PC-3 (cell line): Measurements from ENCODE around the gene PLA2G2E. TPM values are rescaled to one million over a fixed set of nuclear protein-coding genes. Genes with fewer than 3 reads are reported as not detected.

ENCODE experiments used
- ATAC-seq: fragments of 200-7000 bp; cut with Tn5 transposase; 2 replicates; pipeline ENCODE4 v1.9.1; 2020; ENCODE audit warnings: mild to moderate bottlenecking, moderate library complexity
- BruUV-seq: library from RNA; stranded (reverse); fragments of 400-500 nt; replicated peaks from 2 replicates; lab custom pipeline; 2021; lab: Mats Ljungman, UMichigan
- CTCF ChIA-PET: fragments of 300-600 bp; sonication (Branson Sonifier 250); formaldehyde crosslinking; loops from one replicate; lab custom pipeline; 2022; ENCODE audit warnings: antibody characterized with exemption; lab: Charles Lee
- POLR2A ChIA-PET: fragments of 300-600 bp; sonication (Branson Sonifier 250); formaldehyde crosslinking; loops from one replicate; lab custom pipeline; 2022; ENCODE audit warnings: antibody characterized with exemption; ENCODE audit not compliant: unreplicated experiment; lab: Charles Lee
- DNase-seq: peaks from one replicate; pipeline ENCODE4 v3.0.0-alpha.2; 2015
- H2AFZ ChIP-seq: fragments of 300-600 bp; sonication (generic); 2 replicates; pipeline ENCODE4 v1.6.0; 2016; ENCODE audit warnings: antibody characterized with exemption, low read length
- H3F3A ChIP-seq: fragments of 300-600 bp; sonication (generic); one replicate; pipeline ENCODE4 v1.6.0; 2017; ENCODE audit warnings: antibody characterized with exemption, low read length, control low read depth, mild to moderate bottlenecking; ENCODE audit not compliant: unreplicated experiment
- H3K27ac ChIP-seq: fragments of 300-600 bp; sonication (generic); 2 replicates; pipeline ENCODE4 v1.5.1; 2016; ENCODE audit warnings: mild to moderate bottlenecking, low read length
- H3K27me3 ChIP-seq: fragments of 300-600 bp; sonication (generic); 2 replicates; pipeline ENCODE4 v1.6.1; 2016; ENCODE audit warnings: low read length, mixed read lengths
- H3K36me3 ChIP-seq: fragments of 300-600 bp; sonication (generic); 2 replicates; pipeline ENCODE4 v1.6.1; 2016; ENCODE audit warnings: low read depth, mixed run types, low read length, mixed read lengths
- H3K4me1 ChIP-seq: fragments of 300-600 bp; sonication (generic); 2 replicates; pipeline ENCODE4 v1.5.1; 2016; ENCODE audit warnings: low read length; ENCODE audit not compliant: insufficient read depth
- H3K4me2 ChIP-seq: fragments of 300-600 bp; sonication (generic); 2 replicates; pipeline ENCODE4 v1.6.0; 2016; ENCODE audit warnings: low read length
- H3K4me3 ChIP-seq: fragments of 300-600 bp; sonication (generic); 2 replicates; pipeline ENCODE4 v1.5.1; 2016; ENCODE audit warnings: mild to moderate bottlenecking, low read length, mixed read lengths
- H3K79me2 ChIP-seq: fragments of 300-600 bp; sonication (generic); 2 replicates; pipeline ENCODE4 v1.6.1; 2017; ENCODE audit warnings: low read length, mixed read lengths
- H3K9ac ChIP-seq: fragments of 300-600 bp; sonication (generic); 2 replicates; pipeline ENCODE4 v1.6.0; 2016; ENCODE audit warnings: mild to moderate bottlenecking, low read length
- H3K9me2 ChIP-seq: fragments of 300-600 bp; sonication (generic); replicated peaks from 2 replicates; pipeline ENCODE4 v1.6.1; 2016; ENCODE audit warnings: mixed run types, low read length, mixed read lengths
- H3K9me3 ChIP-seq: fragments of 300-600 bp; sonication (generic); 2 replicates; pipeline ENCODE4 v1.6.1; 2016; ENCODE audit warnings: low read length, mixed read lengths
- H4K20me1 ChIP-seq: fragments of 300-600 bp; sonication (generic); 2 replicates; pipeline ENCODE4 v1.6.1; 2016; ENCODE audit warnings: low read length, mixed read lengths
- EZH2 ChIP-seq: fragments of 300-600 bp; sonication (generic); IDR thresholded peaks from one replicate; pipeline ENCODE4 v1.6.1; 2017; ENCODE audit warnings: antibody characterized with exemption, mild to moderate bottlenecking, low read length; ENCODE audit not compliant: unreplicated experiment
- EZH2phosphoT487 ChIP-seq: fragments of 300-600 bp; sonication (generic); IDR thresholded peaks from 2 replicates; pipeline ENCODE4 v1.6.1; 2018; ENCODE audit warnings: mild to moderate bottlenecking, antibody characterized with exemption, low read length, borderline replicate concordance
- intact Hi-C: fragments of 100-400 bp; cut with micrococcal nuclease; formaldehyde crosslinking; loops from 2 replicates; pipeline ENCODE4 v1.9.0; 2023
- total RNA-seq: library from RNA; depleted of rRNA; stranded (reverse); fragments of >200 nt; gene quantifications from 2 replicates; pipeline ENCODE4 v1.2.3, GENCODE V29; 2014
- TF ChIP-seq, protein P1 (sequence below): fragments of 300-600 bp; sonication (generic); conservative IDR thresholded peaks from 2 replicates; pipeline ENCODE4 v1.5.1; 2017; ENCODE audit warnings: antibody characterized with exemption, low read depth, mild to moderate bottlenecking, low read length

Gene PLA2G2E
- total RNA-seq, 1 experiment from 2014 or later, result not detected

DNA sequence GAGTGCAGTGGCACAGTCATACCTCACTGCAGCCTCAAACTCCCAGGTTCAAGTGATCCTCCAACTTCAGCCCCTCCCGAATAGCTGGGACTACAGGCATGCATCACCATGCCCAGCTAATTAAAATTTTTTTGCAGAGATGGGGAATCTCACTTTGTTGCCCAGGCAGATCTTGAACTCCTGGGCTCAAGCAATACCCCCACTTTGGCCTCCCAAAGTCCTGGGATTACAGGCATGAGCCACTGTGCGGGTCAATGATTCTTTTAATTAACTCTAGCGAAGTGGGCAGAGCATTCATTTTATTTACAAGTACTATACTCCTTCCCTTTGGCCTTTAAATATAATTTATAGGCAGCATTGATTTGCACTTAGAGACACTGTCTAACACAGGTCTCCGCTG lies 43.8 kb downstream of the PLA2G2E start:
- H3K9me3 ChIP-seq, result no peaks in the 10 kb centered on the region
- ChIA-PET CTCF (interaction anchor here (0.6 kb wide), 2 partner anchors 95 to 175 kb away, joined by 3 to 4 read pairs; no protein-coding TSS in a partner anchor), POLR2A (interaction anchor here (0.9 kb wide), 1 partner anchor 40 kb away, joined by 4 read pairs; no protein-coding TSS in a partner anchor)
- no peaks in the 10 kb centered on the region for H3K27me3 ChIP-seq
- no peak overlapping the region for H3K9ac ChIP-seq
- TF ChIP-seq EZH2phosphoT487 (no peak), EZH2 (no peak)
- TF ChIP-seq, protein P1, sequence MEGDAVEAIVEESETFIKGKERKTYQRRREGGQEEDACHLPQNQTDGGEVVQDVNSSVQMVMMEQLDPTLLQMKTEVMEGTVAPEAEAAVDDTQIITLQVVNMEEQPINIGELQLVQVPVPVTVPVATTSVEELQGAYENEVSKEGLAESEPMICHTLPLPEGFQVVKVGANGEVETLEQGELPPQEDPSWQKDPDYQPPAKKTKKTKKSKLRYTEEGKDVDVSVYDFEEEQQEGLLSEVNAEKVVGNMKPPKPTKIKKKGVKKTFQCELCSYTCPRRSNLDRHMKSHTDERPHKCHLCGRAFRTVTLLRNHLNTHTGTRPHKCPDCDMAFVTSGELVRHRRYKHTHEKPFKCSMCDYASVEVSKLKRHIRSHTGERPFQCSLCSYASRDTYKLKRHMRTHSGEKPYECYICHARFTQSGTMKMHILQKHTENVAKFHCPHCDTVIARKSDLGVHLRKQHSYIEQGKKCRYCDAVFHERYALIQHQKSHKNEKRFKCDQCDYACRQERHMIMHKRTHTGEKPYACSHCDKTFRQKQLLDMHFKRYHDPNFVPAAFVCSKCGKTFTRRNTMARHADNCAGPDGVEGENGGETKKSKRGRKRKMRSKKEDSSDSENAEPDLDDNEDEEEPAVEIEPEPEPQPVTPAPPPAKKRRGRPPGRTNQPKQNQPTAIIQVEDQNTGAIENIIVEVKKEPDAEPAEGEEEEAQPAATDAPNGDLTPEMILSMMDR, result no peak
- ATAC-seq (no peak), DNase-seq (no peak)
- intact Hi-C loops, result no loop called here
- H4K20me1 ChIP-seq, result peaks cover 20% of the 10 kb centered on the region
- H3K4me1 ChIP-seq, result peaks cover 10% of the 10 kb centered on the region
- no peaks in the 10 kb centered on the region for H3F3A ChIP-seq
- H3K4me3 ChIP-seq, result no peak overlapping the region
- H3K79me2 ChIP-seq, result peaks cover 24% of the 10 kb centered on the region
- H3K36me3 ChIP-seq, result no peaks in the 10 kb centered on the region
- no peak overlapping the region for H3K27ac ChIP-seq
- H2AFZ ChIP-seq, result no peak overlapping the region
- BruUV-seq, result no TSS peak
- H3K4me2 ChIP-seq, result no peak overlapping the region
- H3K9me2 ChIP-seq, result no peaks in the 10 kb centered on the region

DNA sequence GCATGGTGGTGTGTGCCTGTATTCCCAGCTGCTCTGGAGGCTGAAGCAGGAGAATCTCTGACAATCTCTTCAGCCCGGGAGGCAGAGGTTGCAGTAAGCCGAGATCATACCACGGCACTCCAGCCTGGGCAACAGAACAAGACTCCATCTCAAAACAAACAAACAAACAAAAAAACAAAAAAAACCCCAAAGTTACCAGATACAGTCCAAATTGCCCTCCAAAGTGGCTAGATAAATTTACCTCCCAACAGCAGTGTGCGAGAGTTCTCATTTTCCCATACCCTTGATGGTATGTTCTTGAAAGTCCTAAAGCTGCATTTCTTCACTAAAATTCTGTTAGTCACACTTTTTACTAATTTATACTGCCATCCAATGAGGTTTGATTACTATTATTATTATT lies 44.2 kb downstream of the PLA2G2E start:
- no peaks in the 10 kb centered on the region for H3K9me3 ChIP-seq
- no peak overlapping the region for H2AFZ ChIP-seq
- no peak overlapping the region for H3K4me2 ChIP-seq
- intact Hi-C loops, result no loop called here
- H3K9me2 ChIP-seq, result no peaks in the 10 kb centered on the region
- peaks cover 20% of the 10 kb centered on the region for H3K79me2 ChIP-seq
- ChIA-PET POLR2A (no interaction called here), CTCF (interaction anchor here (0.6 kb wide), 2 partner anchors 96 to 175 kb away, joined by 3 to 4 read pairs; no protein-coding TSS in a partner anchor)
- H3K27ac ChIP-seq, result no peak overlapping the region
- peaks cover 16% of the 10 kb centered on the region for H4K20me1 ChIP-seq
- ATAC-seq (no peak), DNase-seq (no peak)
- H3K4me3 ChIP-seq, result no peak overlapping the region
- no peaks in the 10 kb centered on the region for H3K27me3 ChIP-seq
- no peaks in the 10 kb centered on the region for H3K36me3 ChIP-seq
- no peaks in the 10 kb centered on the region for H3F3A ChIP-seq
- peaks cover 8% of the 10 kb centered on the region for H3K4me1 ChIP-seq
- BruUV-seq, result no TSS peak
- no peak overlapping the region for H3K9ac ChIP-seq
- no peak for TF ChIP-seq EZH2
- TF ChIP-seq EZH2phosphoT487, result no peak
- TF ChIP-seq, protein P1, result no peak

DNA sequence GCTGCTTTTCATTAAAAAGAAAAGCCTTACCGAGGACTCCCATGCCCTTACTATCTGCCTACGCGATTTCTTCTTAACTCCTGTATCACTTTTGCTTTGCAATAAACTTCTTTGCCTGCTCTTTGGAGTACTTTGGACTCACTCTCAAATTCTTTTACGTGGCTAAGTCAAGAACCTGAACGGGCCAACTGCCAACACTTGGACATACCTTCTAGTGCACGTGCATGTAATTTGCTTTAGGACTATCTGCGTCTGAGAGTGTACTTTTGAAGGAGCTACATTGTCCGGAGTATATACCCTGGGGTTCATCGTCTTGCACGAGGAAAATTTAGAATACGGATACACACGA lies 44.8 kb downstream of the PLA2G2E start:
- Histone ChIP-seq H3K36me3 (no peaks in the 10 kb centered on the region), H3K4me3 (no peak overlapping the region), H3F3A (no peaks in the 10 kb centered on the region), H3K4me2 (no peak overlapping the region), H3K27me3 (no peaks in the 10 kb centered on the region), H3K79me2 (peaks cover 14% of the 10 kb centered on the region), H3K9me3 (no peaks in the 10 kb centered on the region), H3K4me1 (peaks cover 2% of the 10 kb centered on the region), H3K9ac (no peak overlapping the region), H4K20me1 (peaks cover 10% of the 10 kb centered on the region), H3K9me2 (no peaks in the 10 kb centered on the region), H2AFZ (no peak overlapping the region), H3K27ac (no peak overlapping the region)
- BruUV-seq, result no TSS peak
- no peak for DNase-seq
- intact Hi-C loops, result no loop called here
- ChIA-PET POLR2A (no interaction called here), CTCF (no interaction called here)
- ATAC-seq, result no peak
- TF ChIP-seq EZH2, result no peak
- TF ChIP-seq, protein P1, result no peak
